ENCODE measurements around the gene PODN. TPM values are rescaled to one million over a fixed set of nuclear protein-coding genes. Genes with fewer than 3 reads are reported as not detected.
A peak's percentile ranks its signal among the peaks of the same experiment; 100 is the strongest.

PODN gene
- total and polyA plus RNA-seq, 2 of the 4 experiments (the other 2 are of a cell fraction): 0.54 to 6.2 TPM

DNA sequence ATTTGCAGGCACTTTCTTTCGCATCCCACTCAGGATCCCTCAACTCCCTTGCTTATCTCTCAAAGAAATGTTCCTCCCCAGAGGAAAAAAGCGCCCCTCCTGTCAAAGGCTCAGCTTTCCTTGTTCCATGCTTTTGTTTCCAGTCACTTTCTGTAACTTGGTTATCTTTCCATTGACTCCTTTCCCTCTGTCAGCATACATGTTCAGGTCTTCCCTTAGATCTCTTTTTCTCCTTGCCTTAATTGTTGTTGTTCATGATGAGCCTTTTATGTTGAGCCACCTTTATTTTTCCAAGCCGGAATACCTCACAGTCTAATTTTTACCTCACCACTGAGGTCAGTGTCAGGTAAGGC is 46.5 kb upstream of the PODN start (continued):
- TF ChIP-seq, protein P1, sequence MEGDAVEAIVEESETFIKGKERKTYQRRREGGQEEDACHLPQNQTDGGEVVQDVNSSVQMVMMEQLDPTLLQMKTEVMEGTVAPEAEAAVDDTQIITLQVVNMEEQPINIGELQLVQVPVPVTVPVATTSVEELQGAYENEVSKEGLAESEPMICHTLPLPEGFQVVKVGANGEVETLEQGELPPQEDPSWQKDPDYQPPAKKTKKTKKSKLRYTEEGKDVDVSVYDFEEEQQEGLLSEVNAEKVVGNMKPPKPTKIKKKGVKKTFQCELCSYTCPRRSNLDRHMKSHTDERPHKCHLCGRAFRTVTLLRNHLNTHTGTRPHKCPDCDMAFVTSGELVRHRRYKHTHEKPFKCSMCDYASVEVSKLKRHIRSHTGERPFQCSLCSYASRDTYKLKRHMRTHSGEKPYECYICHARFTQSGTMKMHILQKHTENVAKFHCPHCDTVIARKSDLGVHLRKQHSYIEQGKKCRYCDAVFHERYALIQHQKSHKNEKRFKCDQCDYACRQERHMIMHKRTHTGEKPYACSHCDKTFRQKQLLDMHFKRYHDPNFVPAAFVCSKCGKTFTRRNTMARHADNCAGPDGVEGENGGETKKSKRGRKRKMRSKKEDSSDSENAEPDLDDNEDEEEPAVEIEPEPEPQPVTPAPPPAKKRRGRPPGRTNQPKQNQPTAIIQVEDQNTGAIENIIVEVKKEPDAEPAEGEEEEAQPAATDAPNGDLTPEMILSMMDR (conservative IDR thresholded peaks at IDR 0.05; ENCODE audit: low read depth, low read length): no peak
- TF ChIP-seq CHD1 (IDR thresholded peaks at IDR 0.05; ENCODE audit: low read depth, low read length): no peak
- TF ChIP-seq, protein P2, sequence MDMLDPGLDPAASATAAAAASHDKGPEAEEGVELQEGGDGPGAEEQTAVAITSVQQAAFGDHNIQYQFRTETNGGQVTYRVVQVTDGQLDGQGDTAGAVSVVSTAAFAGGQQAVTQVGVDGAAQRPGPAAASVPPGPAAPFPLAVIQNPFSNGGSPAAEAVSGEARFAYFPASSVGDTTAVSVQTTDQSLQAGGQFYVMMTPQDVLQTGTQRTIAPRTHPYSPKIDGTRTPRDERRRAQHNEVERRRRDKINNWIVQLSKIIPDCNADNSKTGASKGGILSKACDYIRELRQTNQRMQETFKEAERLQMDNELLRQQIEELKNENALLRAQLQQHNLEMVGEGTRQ (IDR thresholded peaks at IDR 0.05; ENCODE audit: low read depth, low read length): no peak

DNA sequence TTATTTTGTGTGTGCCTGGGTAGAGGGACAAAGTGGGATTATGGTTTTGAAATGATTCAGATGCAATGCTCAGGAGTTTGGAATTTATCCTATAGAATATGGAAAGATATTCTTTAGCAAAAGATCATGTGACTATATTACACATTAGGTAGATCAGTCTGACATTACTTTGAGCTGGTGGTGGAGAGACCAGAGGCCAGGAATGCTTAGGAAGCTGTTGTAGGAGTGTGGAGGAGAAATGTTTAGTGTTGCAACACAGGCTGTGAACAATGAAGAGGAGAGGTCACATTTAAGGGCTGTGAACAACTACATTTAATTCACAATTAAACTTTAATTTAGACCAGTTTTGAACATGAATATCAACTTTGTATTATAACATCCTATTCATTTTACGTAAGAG is 45.3 kb upstream of the PODN start:
- H3K4me3 ChIP-seq (ENCODE audit: insufficient read depth, low read depth, low read length): no peak overlapping the region
- no peak overlapping the region for H2AK5ac ChIP-seq (ENCODE audit: low read depth, low read length)
- no peak overlapping the region for H3K56ac ChIP-seq (ENCODE audit: extremely low read depth, insufficient read depth, low read length)
- WGBS, 2 experiments (ENCODE audit: extremely low coverage in 2 of 2, insufficient read length in 1 of 2): no CpG with 5 or more reads among the region's 1 CpG
- H3K4me2 ChIP-seq (ENCODE audit: low read depth, low read length): peak overlapping the region; percentile 56; the same call in 1 of the 2 replicates
- peak; percentile 44; the same call in 1 of the 2 replicates for ATAC-seq (ENCODE audit: low read depth)
- H4K5ac ChIP-seq (ENCODE audit: low read depth, low read length): no peak overlapping the region
- H2BK5ac ChIP-seq (ENCODE audit: low read depth, low read length, poor library complexity, severe bottlenecking): no peak overlapping the region
- no peak overlapping the region for H2BK20ac ChIP-seq (ENCODE audit: low read depth, low read length)
- POLR2A ChIA-PET (ENCODE audit: unreplicated experiment): no interaction called here
- no TSS peak for BruUV-seq (replicated peaks)
- no peaks in the 10 kb centered on the region for H3K27me3 ChIP-seq (ENCODE audit: control insufficient read depth, insufficient read depth, low read length)
- intact Hi-C loops (cut with micrococcal nuclease): loop anchor here (5.0 kb wide), 1 partner anchor 171 kb away; no protein-coding TSS in a partner anchor
- H3K36me3 ChIP-seq (ENCODE audit: control insufficient read depth, insufficient read depth, low read length): peaks cover 3% of the 10 kb centered on the region; the same call in 1 of the 2 replicates
- no peaks in the 10 kb centered on the region for H3K4me1 ChIP-seq (ENCODE audit: control insufficient read depth, insufficient read depth, low read length)
- H2BK120ac ChIP-seq (ENCODE audit: low read depth, low read length): no peak overlapping the region
- no peak overlapping the region for H3K9ac ChIP-seq (ENCODE audit: low read depth, low read length)
- no peak overlapping the region for H3K27ac ChIP-seq (ENCODE audit: insufficient read depth, low read length)
- no peak overlapping the region for H4K91ac ChIP-seq (ENCODE audit: insufficient read depth, low read depth, low read length)
- peak overlapping the region in 1 of 2 experiments; percentile 9; a peak in 1 of 4 replicates for H4K8ac ChIP-seq (ENCODE audit: low read depth in 2 of 2, low read length in 2 of 2)
- no peaks in the 10 kb centered on the region for H3K9me3 ChIP-seq (ENCODE audit: control insufficient read depth, insufficient read depth, low read length)
- H3K18ac ChIP-seq (ENCODE audit: low read depth, low read length): no peak overlapping the region
- no peak overlapping the region for H3K23ac ChIP-seq (ENCODE audit: low read depth, low read length)
- TF ChIP-seq CEBPB (IDR thresholded peaks at IDR 0.05; ENCODE audit: low read depth, low read length) (peak; percentile 80), RFX5 (IDR thresholded peaks at IDR 0.05; ENCODE audit: low read depth, low read length) (no peak)
- dilution Hi-C loops (cut with HindIII; ENCODE audit: low sequenced_read_pairs, unreplicated experiment): no loop called here
- H2AK9ac ChIP-seq (replicated peaks; ENCODE audit: low read depth, low read length, poor library complexity): no peak overlapping the region
- no peak overlapping the region for H3K14ac ChIP-seq (replicated peaks; ENCODE audit: low read depth, low read length)
- H2BK15ac ChIP-seq (ENCODE audit: low read depth, low read length): no peak overlapping the region
- H4K20me1 ChIP-seq (ENCODE audit: insufficient read depth, low read length): no peaks in the 10 kb centered on the region
- no peaks in the 10 kb centered on the region for H3K9me1 ChIP-seq (ENCODE audit: insufficient read depth, low read length)
- CTCF ChIA-PET: no interaction called here
- in situ Hi-C loops (cut with MboI; ENCODE audit: low sequenced_read_pairs): no loop called here
- no peak overlapping the region for H3K4ac ChIP-seq (ENCODE audit: low read depth, low read length)
- H3K79me1 ChIP-seq (ENCODE audit: low read depth in 1 of 2, low read length in 2 of 2): peaks cover 21 to 51% of the 10 kb centered on the region in 2 experiments
- H2AFZ ChIP-seq (replicated peaks; ENCODE audit: low read length, poor library complexity): no peak overlapping the region
- peak; percentile 41 for DNase-seq
